NCI-H2029 (cell line): ENCODE results near the gene C1orf87.
A peak's percentile ranks its signal among the peaks of the same experiment; 100 is the strongest.
"Not testable (repeated sequence)": the region's sequence is repeated elsewhere in the genome, so short reads cannot be mapped to it uniquely, and the experiment has no call there.

Experiments used
- DNase-seq: peaks from one replicate; lab custom pipeline; 2025; lab: John Stamatoyannopoulos, UW

C1orf87 gene

DNA sequence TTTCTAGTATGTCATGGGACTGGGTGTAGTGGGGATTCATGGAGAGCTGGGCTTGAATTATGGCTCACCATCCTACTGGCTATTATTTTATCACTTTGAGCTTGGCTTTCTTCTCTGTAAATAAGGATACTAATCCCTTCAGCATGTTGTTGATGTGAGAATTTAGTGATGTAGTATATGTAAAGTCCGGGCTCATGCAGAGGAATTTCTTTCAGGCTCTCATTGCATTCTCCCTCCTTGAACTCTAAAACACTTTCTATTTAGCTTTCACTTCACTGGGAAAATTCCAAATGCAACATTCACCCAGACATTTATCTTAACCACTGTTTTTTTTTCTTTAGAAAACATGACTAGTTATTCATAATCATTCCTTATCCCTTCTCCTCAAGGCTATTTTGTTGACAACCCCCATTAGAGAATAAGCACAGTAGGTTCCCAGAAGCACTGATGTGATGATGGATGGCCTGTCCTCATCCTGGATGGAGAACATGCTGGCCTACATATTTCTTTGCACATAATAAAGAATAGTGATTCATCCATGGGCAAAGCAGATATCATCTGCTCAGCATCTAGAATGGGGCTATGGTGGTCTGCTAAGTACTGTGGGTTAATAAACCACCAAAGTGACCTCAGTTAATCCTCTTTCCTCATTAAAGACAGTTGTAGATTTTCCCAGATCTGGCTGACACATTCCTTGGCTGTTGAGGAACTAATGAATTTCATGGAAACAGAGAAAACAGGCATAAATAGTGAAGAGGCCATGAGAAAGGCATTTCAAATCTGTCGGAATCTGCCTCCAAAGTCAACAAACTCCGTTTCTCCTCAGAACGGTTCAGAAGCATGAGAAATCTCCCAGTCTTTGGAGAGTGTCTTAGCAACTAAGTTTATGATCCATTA, 79.0 kb downstream of the C1orf87 start:
- no peak for DNase-seq

DNA sequence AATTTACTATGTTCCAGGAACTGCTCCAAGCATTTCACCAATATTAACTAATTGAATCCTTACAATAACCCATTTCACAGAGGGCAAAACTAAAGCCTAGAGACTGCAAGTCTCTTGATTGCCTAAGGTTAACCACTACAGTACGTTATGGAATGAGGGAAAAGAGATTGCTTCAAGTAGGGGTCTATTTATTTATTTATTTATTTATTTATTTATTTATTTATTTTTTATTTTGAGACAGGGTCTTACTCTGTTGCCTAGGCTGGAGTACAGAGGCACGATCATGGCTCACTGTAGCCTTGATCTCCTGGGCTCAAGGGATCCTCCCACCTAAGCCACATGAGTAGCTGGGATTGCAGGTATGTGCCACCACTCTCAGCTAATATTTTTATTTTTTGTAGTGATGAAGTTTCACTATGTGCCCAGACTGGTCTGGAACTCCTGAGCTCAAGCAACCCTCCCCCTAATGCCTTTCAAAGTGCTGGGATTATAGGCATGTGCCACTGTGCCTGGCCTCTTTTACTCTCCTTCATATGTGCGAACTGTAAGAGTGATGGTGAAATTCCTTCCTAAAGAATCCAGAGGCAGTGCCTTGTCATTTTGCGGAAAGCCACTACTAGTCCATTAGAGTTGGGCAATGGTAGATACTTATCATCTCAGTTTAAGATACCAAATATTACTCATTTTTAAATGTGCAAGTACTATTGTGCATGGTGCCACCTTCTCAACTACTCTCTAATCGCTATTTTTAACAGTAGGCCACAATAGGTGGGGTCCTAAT, 81.3 kb downstream of the C1orf87 start:
- no peak for DNase-seq

- DNase-seq: no peak
These were observed 83.1 kb downstream of the C1orf87 start for GRCh38 chr1:59990470-59990869.

DNA sequence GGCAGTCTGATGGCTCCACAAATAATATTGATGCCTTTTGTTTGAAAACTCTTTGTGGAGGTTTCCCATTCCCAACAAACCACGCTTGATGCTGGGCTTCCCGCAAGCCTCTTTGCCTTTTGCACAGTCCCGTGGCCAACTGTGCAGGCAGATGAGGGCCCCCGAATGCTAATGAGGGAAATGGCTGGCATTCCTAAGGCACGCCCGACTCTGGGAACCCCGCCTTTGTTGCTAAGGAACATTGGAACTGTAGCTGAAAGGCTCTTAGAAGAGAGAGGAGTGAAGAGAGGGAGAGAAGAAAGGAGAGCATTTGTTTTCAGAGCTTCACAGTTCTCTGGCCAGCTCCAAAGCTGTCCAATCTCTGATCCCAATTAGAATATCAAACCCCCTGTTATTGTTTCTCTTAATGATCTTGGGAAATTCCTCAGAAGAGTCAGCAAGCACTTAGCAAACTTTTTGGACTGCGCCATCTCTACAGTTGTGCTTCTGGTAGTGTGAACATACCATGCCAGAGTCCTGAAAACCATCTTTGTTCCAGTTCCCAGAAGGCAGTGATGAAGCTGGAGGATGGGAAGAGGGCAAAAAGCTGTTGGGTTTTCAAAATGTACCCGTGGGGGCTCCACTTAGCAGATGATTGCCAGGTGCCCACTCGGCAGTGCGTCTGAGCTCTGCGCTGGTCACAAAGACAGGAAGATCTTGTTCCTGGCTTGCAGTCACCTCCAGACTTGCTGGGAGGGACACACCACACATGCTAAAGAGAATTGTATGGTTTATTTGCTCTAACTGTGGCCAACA, 86.9 kb downstream of the C1orf87 start:
- no peak for DNase-seq

- DNase-seq: no peak
These were observed 87.6 kb downstream of the C1orf87 start for GRCh38 chr1:59985911-59986515.

- no peak for DNase-seq
These were observed 93.9 kb downstream of the C1orf87 start for GRCh38 chr1:59979666-59980065.

- peak; percentile 65 for DNase-seq
These were observed 95.1 kb downstream of the C1orf87 start for GRCh38 chr1:59978511-59978910.

- DNase-seq: no peak
These were observed 95.5 kb downstream of the C1orf87 start for GRCh38 chr1:59978026-59978425.

DNA sequence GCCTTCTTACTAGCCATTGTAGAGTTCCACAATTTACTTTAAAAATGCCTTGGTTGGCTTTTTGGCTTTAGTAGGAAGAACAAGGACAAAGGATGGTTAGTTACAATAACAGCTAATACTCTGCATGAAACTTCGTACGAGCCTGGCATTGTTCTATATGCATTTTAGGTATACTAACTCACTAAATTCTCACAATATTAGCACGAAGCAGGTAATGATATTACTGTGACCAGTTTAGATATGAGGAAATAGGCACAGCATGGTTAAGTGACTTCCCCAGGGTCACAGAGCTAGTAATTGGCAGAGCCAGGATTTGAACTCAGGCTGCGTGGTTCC, 96.5 kb downstream of the C1orf87 start:
- DNase-seq: no peak

DNA sequence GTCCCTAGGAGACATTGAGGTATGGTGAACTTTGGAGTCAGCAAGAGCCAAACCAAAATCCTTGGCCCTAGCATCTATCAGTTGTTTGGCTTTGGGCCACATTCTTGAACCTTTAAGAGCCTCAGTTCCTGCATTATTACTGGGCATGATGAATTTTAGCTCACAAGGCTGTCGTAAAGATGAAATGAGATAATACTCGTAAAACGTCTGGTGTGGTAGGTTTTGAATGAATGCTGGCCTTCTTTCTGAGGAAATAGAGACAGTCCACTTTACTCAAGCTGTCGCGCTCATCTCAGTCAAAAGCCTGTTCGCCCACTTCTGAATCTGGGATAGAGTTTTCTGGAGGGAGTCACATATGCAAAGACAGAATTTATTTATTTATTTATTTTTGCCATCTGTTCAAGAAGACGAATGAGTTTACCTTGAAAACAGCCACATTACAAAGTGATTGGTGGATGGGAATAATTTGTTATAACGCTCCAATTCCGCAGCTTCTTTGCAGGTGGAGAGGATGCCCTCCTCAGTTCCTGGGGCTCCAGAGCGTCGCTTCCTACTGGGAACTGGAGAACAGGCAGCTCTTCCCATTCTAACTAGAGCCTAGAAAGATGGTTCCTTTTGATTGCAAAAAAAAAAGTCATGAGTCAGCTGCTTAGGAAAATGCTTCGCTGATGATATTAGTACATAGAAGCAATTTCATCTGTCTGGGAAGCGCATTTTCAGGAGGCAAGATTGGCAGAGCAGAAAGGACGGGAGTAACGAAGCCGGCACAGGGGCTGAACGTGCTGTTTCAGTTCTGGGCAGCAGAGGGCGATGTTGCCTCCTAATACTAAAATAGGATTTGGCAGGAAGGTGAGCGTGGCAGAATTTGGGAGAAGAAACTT, 97.1 kb downstream of the C1orf87 start:
- DNase-seq: peak; percentile 76

DNA sequence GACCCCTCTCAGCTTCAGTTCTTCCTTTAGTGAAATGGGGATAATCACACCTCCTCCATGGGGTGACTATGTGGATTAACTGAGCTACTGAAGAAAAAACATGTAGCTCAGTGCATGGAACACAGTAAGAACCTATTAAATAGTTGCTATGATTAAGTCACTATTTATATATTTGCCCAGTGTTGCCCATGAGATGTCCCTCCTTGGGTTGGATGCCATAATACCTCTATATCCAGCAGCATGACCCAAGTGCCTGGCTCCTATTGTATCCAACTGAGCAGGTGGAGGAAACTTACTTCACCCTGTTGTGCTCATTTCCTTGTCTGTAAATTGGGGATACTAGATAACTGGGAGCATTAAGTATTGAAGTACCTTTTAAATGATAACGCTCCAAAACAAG, 99.9 kb downstream of the C1orf87 start:
- DNase-seq: no peak

- peak; percentile 93 for DNase-seq
These were observed 101.2 kb downstream of the C1orf87 start for GRCh38 chr1:59972216-59972927.

DNA sequence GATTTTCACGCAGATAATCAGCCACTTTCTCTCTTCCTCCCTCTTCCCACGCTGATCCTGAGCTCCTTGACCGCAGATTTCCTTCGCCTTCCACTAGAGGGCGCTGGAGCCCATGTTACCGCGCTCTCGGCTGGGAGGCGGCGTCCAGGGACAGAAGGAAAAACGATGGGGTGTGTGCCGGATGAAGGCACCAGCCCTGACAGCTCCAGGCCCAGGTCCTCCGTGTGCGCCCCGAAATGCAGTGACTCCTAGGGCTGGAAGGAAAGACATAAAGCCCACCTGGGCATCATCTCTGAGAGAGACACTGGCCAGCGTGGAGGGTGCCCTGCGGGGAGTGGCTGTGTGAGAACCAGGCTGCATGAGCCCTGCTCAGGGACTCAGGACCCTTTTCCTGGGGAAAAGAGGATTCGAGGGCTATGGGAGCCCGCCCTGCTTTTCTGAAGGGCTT, 102.1 kb downstream of the C1orf87 start:
- DNase-seq: peak; percentile 88

DNA sequence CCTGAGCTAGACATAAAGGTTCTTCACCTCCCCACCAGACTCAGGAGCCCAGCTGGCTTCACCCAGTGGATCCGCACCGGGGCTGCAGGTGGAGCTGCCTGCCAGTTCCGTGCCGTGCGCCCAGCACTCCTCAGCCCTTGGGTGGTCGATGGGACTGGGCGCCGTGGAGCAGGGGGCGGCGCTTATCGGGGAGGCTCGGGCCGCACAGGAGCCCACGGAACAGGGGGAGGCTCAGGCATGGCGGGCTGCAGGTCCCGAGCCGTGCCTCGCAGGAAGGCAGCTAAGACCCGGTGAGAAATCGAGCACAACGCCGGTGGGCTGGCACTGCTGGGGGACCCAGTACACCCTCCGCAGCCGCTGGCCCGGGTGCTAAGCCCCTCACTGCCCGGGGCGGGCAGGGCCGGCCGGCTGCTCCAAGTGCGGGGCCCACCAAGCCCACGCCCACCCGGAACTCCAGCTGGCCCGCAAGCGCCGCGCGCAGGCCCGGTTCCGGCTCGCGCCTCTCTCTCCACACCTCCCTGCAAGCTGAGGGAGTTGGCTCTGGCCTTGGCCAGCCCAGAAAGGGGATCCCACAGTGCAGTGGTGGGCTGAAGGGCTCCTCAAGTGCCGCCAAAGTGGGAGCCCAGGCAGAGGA, 103.9 kb downstream of the C1orf87 start:
- DNase-seq: not testable (repeated sequence)

DNA sequence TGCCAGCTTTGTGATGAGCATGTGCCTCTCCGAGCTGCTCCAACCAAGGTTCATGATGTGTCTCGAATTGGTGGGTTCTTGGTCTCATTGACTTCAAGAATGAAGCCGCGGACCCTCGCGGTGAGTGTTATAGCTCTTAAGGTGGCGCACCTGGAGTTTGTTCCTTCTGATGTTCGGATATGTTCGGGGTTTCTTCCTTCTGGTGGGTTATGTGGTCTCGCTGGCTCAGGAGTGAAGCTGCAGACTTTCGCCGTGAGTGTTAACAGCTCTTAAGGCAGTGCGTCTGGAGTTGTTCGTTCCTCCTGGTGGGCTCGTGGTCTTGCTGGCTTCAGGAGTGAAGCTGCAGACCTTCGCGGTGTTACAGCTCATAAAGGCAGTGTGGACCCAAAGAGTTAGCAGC, 104.8 kb downstream of the C1orf87 start:
- DNase-seq: not testable (repeated sequence)

DNA sequence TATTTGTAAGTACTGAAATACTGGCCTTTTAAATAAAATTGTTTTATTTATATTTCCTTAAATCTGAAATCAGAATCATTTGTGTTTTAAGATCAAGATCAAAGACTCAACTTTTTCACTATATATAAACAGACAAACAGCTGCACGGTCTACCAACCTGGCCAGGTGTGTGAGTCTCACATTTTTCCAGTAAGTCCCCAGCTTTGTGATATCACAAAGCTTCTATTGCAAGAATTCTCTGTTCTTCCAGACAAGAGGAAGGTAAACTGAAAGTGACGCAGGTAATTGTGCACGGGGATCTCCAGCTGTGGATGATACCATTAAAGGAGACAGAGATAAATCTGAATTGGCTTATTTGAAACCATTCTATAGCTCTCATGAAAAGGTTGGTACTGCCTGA, 105.8 kb downstream of the C1orf87 start:
- peak; percentile 37 for DNase-seq

DNA sequence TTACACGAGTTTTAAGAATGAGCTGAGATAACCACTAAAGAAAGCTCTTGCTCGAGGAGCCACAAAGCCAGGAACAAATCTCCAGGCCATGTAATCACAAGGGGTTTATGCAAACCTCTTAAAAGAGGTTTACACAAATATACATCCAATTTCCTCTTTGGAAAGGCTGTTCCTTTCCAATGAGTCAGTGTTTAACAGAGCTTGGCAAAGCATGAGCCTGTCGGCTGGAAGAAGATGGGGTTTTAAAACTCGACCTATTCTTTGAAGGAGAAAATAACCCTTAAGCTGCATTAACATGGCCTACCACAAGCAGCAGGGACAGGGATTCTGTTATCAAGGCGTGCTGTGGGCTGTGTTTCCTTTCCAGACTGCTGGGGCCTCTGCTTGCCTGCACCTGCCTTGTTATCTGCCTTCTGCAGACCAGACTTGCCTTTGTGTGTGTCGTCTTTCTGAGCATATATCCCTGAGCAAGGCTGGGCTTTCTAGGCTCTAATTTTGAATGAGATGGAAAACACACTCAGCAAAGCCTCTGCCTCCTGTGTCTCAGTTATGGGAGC, 106.4 kb downstream of the C1orf87 start:
- peak; percentile 75 for DNase-seq

DNA sequence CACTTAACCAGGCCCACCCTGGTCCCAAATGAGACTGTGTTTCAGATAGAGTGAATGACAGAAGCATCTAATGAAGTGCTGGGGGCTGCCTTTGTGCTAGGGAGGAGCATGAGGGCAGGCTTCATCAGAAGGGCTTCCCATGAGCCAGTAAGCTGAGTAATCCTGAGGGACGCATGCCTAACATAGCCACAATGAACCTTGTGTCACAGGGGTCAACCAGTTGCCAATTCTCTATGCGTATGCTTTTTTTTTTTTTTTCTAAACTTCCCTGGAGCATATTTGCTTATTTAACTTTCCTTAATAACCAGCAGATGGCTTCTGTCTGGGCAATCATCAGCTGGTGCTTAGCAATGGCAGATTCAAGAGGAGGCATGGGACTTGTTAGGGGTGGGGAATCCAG, 121.5 kb downstream of the C1orf87 start:
- DNase-seq: no peak

DNA sequence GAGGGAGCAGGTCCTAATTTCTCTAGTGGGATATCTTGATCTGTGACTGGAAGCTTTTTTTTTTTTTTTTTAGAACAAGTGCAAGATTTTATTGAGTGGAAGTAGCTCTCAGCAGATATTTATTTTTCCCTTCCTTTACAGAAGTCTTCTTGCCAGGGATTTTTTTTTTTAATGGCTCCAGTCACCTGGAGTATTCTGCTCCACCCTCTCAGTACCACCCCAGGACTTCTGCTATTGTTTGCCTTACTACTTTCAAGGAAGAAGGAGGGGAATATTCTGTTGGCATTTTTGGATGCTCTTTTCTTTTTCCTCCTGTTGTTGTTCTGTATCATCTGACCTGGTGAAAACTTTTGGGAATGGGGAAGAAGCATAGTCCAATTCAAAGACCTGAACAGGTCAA, 123.9 kb downstream of the C1orf87 start:
- DNase-seq: no peak
